Astrocyte (in vitro differentiated cells and primary cell): ENCODE results near the gene LRFN5. TPM values are rescaled to one million over a fixed set of nuclear protein-coding genes. Genes with fewer than 3 reads are reported as not detected.

ENCODE experiments used
- DNase-seq: peaks from one replicate; pipeline ENCODE4 v3.0.0-alpha.2; 2010; ENCODE audit warnings: low read depth
- FAIRE-seq: peaks from 2 replicates; lab custom pipeline; 2011; peaks lifted over from hg19 to GRCh38; lab: Jason Lieb, UNC
- H2AFZ ChIP-seq: 2 replicates; pipeline ENCODE4 v1.6.0; 2012; ENCODE audit warnings: low read depth, low read length, inconsistent platforms
- H3K27ac ChIP-seq: 2 replicates; pipeline ENCODE4 v1.5.1; 2011; ENCODE audit warnings: low read depth, low read length, inconsistent platforms
- H3K27me3 ChIP-seq: 2 replicates; pipeline ENCODE4 v1.6.0; 2011; ENCODE audit warnings: low read length, inconsistent platforms; ENCODE audit not compliant: insufficient read depth
- H3K36me3 ChIP-seq: 2 replicates; pipeline ENCODE4 v1.5.1; 2011; ENCODE audit warnings: low read length, inconsistent platforms; ENCODE audit not compliant: insufficient read depth
- H3K4me1 ChIP-seq: 2 replicates; pipeline ENCODE4 v1.5.1; 2011; ENCODE audit warnings: low read length, inconsistent platforms; ENCODE audit not compliant: insufficient read depth
- H3K4me2 ChIP-seq: 2 replicates; pipeline ENCODE4 v1.6.0; 2012; ENCODE audit warnings: low read length, inconsistent platforms
- H3K4me3 ChIP-seq: 2 replicates; pipeline ENCODE4 v1.5.1; 2011; ENCODE audit warnings: low read depth, mild to moderate bottlenecking, low read length, inconsistent platforms; ENCODE audit not compliant: insufficient read depth
- H3K79me2 ChIP-seq: 2 replicates; pipeline ENCODE4 v1.6.0; 2012; ENCODE audit warnings: mild to moderate bottlenecking, low read length, inconsistent platforms; ENCODE audit not compliant: insufficient read depth
- H3K9ac ChIP-seq: 2 replicates; pipeline ENCODE4 v1.6.0; 2012; ENCODE audit warnings: mild to moderate bottlenecking, low read length, inconsistent platforms
- H3K9me3 ChIP-seq: 2 replicates; pipeline ENCODE4 v1.5.1; 2012; ENCODE audit warnings: low read depth, mild to moderate bottlenecking, low read length, inconsistent platforms; ENCODE audit not compliant: insufficient read depth
- H4K20me1 ChIP-seq: 2 replicates; pipeline ENCODE4 v1.6.0; 2012; ENCODE audit warnings: low read length, inconsistent platforms; ENCODE audit not compliant: insufficient read depth
- H3K27ac Mint-ChIP-seq: one replicate; pipeline ENCODE4 v1.8.0; 2021; ENCODE audit warnings: mild to moderate bottlenecking, mixed read lengths; ENCODE audit not compliant: unreplicated experiment
- H3K27me3 Mint-ChIP-seq: one replicate; pipeline ENCODE4 v1.8.0; 2021; ENCODE audit warnings: low read depth, mixed read lengths; ENCODE audit not compliant: unreplicated experiment
- H3K36me3 Mint-ChIP-seq: one replicate; pipeline ENCODE4 v1.8.0; 2021; ENCODE audit warnings: low read depth, mixed read lengths; ENCODE audit not compliant: unreplicated experiment
- H3K4me1 Mint-ChIP-seq: one replicate; pipeline ENCODE4 v1.8.0; 2021; ENCODE audit warnings: low read depth, mixed read lengths; ENCODE audit not compliant: unreplicated experiment
- H3K4me3 Mint-ChIP-seq: one replicate; pipeline ENCODE4 v1.8.0; 2021; ENCODE audit warnings: mild to moderate bottlenecking, moderate library complexity, mixed read lengths; ENCODE audit not compliant: unreplicated experiment
- H3K9me3 Mint-ChIP-seq: one replicate; pipeline ENCODE4 v1.8.0; 2021; ENCODE audit warnings: mild to moderate bottlenecking, mixed read lengths; ENCODE audit not compliant: unreplicated experiment
- EZH2 ChIP-seq: IDR thresholded peaks from 2 replicates; pipeline ENCODE4 v1.6.1; 2012; ENCODE audit warnings: mild to moderate bottlenecking, low read length, inconsistent platforms; ENCODE audit not compliant: insufficient read depth
- total RNA-seq: library from RNA; stranded (reverse); gene quantifications from 2 replicates; pipeline ENCODE4 v1.2.1, GENCODE V29; 2021
- TF ChIP-seq, protein P1 (sequence below): IDR thresholded peaks from 2 replicates; pipeline ENCODE4 v1.5.1; 2011; ENCODE audit warnings: low read depth, mild to moderate bottlenecking, inconsistent platforms, low read length, moderate library complexity; ENCODE audit not compliant: insufficient read depth

Gene LRFN5
- total RNA-seq, 1 donor from 2014 or later: 1.5 TPM

- Histone ChIP-seq H3K9me3 (no peaks in the 10 kb centered on the region), H3K27ac (no peak overlapping the region), H3K4me2 (no peak overlapping the region), H4K20me1 (no peaks in the 10 kb centered on the region), H3K79me2 (no peaks in the 10 kb centered on the region), H3K4me1 (no peaks in the 10 kb centered on the region), H3K27me3 (no peaks in the 10 kb centered on the region), H2AFZ (no peak overlapping the region), H3K9ac (no peak overlapping the region), H3K36me3 (no peaks in the 10 kb centered on the region), H3K4me3 (no peak overlapping the region)
- DNase-seq: no peak
- FAIRE-seq: no peak
- Mint-ChIP-seq H3K27ac (no peak overlapping the region), H3K27me3 (no peaks in the 10 kb centered on the region), H3K36me3 (peaks cover 2% of the 10 kb centered on the region), H3K9me3 (peaks cover 9% of the 10 kb centered on the region), H3K4me1 (no peaks in the 10 kb centered on the region), H3K4me3 (no peak overlapping the region)
- TF ChIP-seq EZH2: no peak
- TF ChIP-seq, protein P1, sequence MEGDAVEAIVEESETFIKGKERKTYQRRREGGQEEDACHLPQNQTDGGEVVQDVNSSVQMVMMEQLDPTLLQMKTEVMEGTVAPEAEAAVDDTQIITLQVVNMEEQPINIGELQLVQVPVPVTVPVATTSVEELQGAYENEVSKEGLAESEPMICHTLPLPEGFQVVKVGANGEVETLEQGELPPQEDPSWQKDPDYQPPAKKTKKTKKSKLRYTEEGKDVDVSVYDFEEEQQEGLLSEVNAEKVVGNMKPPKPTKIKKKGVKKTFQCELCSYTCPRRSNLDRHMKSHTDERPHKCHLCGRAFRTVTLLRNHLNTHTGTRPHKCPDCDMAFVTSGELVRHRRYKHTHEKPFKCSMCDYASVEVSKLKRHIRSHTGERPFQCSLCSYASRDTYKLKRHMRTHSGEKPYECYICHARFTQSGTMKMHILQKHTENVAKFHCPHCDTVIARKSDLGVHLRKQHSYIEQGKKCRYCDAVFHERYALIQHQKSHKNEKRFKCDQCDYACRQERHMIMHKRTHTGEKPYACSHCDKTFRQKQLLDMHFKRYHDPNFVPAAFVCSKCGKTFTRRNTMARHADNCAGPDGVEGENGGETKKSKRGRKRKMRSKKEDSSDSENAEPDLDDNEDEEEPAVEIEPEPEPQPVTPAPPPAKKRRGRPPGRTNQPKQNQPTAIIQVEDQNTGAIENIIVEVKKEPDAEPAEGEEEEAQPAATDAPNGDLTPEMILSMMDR: no peak
Observed at GRCh38 chr14:41825622-41826021, 218.9 kb downstream of the LRFN5 start.

- H3K27me3 Mint-ChIP-seq: no peaks in the 10 kb centered on the region
- peak; percentile 18 for DNase-seq
- H3K4me1 ChIP-seq: no peaks in the 10 kb centered on the region
- no peak overlapping the region for H3K4me3 Mint-ChIP-seq
- no peak overlapping the region for H2AFZ ChIP-seq
- no peak overlapping the region for H3K27ac ChIP-seq
- H3K27me3 ChIP-seq: no peaks in the 10 kb centered on the region
- TF ChIP-seq EZH2: no peak
- TF ChIP-seq, protein P1: no peak
- no peaks in the 10 kb centered on the region for H3K9me3 ChIP-seq
- no peaks in the 10 kb centered on the region for H3K36me3 ChIP-seq
- H3K4me3 ChIP-seq: no peak overlapping the region
- no peaks in the 10 kb centered on the region for H3K79me2 ChIP-seq
- H3K9me3 Mint-ChIP-seq: peaks cover 4% of the 10 kb centered on the region
- no peak overlapping the region for H3K4me2 ChIP-seq
- no peaks in the 10 kb centered on the region for H4K20me1 ChIP-seq
- H3K9ac ChIP-seq: no peak overlapping the region
- no peaks in the 10 kb centered on the region for H3K4me1 Mint-ChIP-seq
- H3K36me3 Mint-ChIP-seq: no peaks in the 10 kb centered on the region
- FAIRE-seq: no peak
- no peak overlapping the region for H3K27ac Mint-ChIP-seq
Observed at GRCh38 chr14:41830714-41831406, 224.2 kb downstream of the LRFN5 start.

DNA sequence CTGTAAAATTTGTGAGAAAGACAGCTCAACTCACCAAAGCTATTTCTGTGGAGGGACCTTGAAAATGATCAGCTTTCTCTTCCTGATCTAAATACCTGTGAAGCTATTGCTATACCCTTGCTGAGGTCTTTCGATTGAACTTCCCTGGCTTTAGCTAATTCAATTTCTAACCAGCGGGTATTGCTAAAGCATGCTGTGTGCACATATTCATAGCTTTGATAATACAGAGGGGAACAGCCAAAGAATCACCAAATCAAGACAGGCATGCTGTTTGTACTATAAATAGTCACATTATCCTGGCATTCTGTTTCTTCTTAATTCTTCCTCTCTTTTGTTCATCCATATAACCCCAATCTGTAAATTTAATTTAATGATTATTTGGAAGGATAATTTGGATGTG is 233.0 kb downstream of the LRFN5 start:
- no peak for TF ChIP-seq EZH2
- TF ChIP-seq, protein P1: no peak
- Histone ChIP-seq H4K20me1 (no peaks in the 10 kb centered on the region), H3K27me3 (no peaks in the 10 kb centered on the region), H3K9ac (no peak overlapping the region), H3K4me1 (no peaks in the 10 kb centered on the region), H3K79me2 (no peaks in the 10 kb centered on the region), H2AFZ (no peak overlapping the region), H3K9me3 (no peaks in the 10 kb centered on the region), H3K27ac (no peak overlapping the region), H3K36me3 (no peaks in the 10 kb centered on the region), H3K4me2 (no peak overlapping the region), H3K4me3 (no peak overlapping the region)
- Mint-ChIP-seq H3K27ac (no peak overlapping the region), H3K4me3 (no peak overlapping the region), H3K27me3 (no peaks in the 10 kb centered on the region), H3K9me3 (no peaks in the 10 kb centered on the region), H3K36me3 (no peaks in the 10 kb centered on the region), H3K4me1 (no peaks in the 10 kb centered on the region)
- DNase-seq (no peak), FAIRE-seq (no peak)
